ENCODE measurements around the gene SPHK1.

The SPHK1 gene

DNA sequence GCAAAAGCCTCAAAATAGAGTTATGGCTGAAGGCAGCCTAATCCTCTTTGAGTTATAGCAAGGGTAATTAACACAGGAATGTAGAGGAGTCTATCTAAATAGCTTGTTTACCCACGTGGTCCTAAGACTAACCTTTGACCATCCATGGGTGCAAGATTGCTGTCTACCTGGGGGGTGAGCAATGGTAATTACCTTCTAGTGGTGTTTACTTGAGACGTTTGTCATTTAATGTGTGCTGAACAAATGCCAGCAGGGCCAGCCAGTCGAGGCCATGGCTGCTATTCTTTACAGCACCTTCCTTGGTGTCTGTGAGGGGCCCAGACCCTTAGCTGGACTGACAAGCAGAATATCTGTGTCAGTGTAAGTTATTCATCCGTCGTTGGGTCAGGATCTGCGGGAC, 16.8 kb upstream of the SPHK1 start:
- TF ChIP-seq YY1 (IDR thresholded peaks at IDR 0.05; ENCODE audit: low read depth): no peak
- TF ChIP-seq EGR1 (IDR thresholded peaks at IDR 0.05): no peak
- TF ChIP-seq, protein P1, sequence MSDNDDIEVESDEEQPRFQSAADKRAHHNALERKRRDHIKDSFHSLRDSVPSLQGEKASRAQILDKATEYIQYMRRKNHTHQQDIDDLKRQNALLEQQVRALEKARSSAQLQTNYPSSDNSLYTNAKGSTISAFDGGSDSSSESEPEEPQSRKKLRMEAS (IDR thresholded peaks at IDR 0.05): no peak
- TF ChIP-seq TAF1 (IDR thresholded peaks at IDR 0.05; ENCODE audit: low read depth): no peak
- TF ChIP-seq CEBPB (IDR thresholded peaks at IDR 0.05): no peak
- no peak for TF ChIP-seq TCF12 (IDR thresholded peaks at IDR 0.05; ENCODE audit: low read depth)
- TF ChIP-seq, protein P2, sequence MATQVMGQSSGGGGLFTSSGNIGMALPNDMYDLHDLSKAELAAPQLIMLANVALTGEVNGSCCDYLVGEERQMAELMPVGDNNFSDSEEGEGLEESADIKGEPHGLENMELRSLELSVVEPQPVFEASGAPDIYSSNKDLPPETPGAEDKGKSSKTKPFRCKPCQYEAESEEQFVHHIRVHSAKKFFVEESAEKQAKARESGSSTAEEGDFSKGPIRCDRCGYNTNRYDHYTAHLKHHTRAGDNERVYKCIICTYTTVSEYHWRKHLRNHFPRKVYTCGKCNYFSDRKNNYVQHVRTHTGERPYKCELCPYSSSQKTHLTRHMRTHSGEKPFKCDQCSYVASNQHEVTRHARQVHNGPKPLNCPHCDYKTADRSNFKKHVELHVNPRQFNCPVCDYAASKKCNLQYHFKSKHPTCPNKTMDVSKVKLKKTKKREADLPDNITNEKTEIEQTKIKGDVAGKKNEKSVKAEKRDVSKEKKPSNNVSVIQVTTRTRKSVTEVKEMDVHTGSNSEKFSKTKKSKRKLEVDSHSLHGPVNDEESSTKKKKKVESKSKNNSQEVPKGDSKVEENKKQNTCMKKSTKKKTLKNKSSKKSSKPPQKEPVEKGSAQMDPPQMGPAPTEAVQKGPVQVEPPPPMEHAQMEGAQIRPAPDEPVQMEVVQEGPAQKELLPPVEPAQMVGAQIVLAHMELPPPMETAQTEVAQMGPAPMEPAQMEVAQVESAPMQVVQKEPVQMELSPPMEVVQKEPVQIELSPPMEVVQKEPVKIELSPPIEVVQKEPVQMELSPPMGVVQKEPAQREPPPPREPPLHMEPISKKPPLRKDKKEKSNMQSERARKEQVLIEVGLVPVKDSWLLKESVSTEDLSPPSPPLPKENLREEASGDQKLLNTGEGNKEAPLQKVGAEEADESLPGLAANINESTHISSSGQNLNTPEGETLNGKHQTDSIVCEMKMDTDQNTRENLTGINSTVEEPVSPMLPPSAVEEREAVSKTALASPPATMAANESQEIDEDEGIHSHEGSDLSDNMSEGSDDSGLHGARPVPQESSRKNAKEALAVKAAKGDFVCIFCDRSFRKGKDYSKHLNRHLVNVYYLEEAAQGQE (IDR thresholded peaks at IDR 0.05; ENCODE audit: low read depth): no peak
- no peak for TF ChIP-seq ZBTB7A (IDR thresholded peaks at IDR 0.05; ENCODE audit: low read depth)
- TF ChIP-seq TEAD4 (IDR thresholded peaks at IDR 0.05): no peak
- no peak for TF ChIP-seq EP300 (IDR thresholded peaks at IDR 0.05; ENCODE audit: borderline replicate concordance)
- no peak for TF ChIP-seq RAD21 (IDR thresholded peaks at IDR 0.05; ENCODE audit: low read depth)
- no peak for TF ChIP-seq NFIC (IDR thresholded peaks at IDR 0.05)
- TF ChIP-seq, protein P3, sequence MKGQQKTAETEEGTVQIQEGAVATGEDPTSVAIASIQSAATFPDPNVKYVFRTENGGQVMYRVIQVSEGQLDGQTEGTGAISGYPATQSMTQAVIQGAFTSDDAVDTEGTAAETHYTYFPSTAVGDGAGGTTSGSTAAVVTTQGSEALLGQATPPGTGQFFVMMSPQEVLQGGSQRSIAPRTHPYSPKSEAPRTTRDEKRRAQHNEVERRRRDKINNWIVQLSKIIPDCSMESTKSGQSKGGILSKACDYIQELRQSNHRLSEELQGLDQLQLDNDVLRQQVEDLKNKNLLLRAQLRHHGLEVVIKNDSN (IDR thresholded peaks at IDR 0.05): no peak
- no peak for TF ChIP-seq FOXM1 (IDR thresholded peaks at IDR 0.05; ENCODE audit: borderline replicate concordance, low read depth)
- no peak for TF ChIP-seq CREB1 (IDR thresholded peaks at IDR 0.05; ENCODE audit: low read depth)

DNA sequence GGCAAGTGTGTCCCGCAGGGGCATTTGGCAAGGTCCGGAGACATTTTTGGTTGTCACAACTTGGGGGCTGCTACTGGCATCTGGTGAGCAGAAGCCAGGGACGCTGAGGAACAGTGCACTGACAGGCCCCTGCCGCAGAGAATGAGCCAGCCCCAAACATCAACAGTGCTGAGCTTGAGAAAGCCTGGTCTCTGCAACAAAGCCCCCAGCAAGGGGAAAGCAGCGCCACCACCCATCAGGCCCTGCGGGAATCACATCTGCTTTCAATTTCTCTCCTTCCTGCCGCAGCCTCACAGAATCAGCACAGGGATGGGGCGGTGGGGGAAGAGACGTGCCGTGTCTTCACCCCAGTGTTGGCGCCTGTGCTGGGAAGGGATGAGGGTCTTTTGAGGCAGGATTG, 15.9 kb upstream of the SPHK1 start:
- no peak for TF ChIP-seq ZBTB7A (IDR thresholded peaks at IDR 0.05; ENCODE audit: low read depth)
- TF ChIP-seq EP300 (IDR thresholded peaks at IDR 0.05; ENCODE audit: borderline replicate concordance): no peak
- TF ChIP-seq CREB1 (IDR thresholded peaks at IDR 0.05; ENCODE audit: low read depth): no peak
- TF ChIP-seq, protein P1 (IDR thresholded peaks at IDR 0.05): no peak
- TF ChIP-seq, protein P2 (IDR thresholded peaks at IDR 0.05; ENCODE audit: low read depth): no peak
- TF ChIP-seq YY1 (IDR thresholded peaks at IDR 0.05; ENCODE audit: low read depth): no peak
- TF ChIP-seq TCF12 (IDR thresholded peaks at IDR 0.05; ENCODE audit: low read depth): no peak
- TF ChIP-seq, protein P3 (IDR thresholded peaks at IDR 0.05): no peak

DNA sequence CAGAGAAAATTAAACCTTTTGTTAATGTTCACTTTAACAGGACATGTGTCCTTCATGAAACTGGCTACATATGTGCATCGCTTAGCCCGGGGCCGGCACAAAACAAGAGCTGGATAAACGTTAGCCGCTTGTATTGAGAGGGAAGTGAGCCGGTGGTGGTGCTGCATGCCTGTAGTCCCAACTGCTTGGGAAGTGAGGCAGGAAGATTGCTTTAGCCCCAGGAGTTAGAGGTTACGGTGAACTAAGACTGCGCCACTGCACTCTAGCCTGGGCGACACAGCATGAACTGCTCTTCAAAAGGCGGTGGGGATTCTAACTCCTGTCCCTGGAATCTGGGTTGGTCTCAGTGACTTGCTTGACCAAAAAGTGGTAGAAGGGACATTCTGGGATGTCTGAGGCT, 15.0 kb upstream of the SPHK1 start:
- TF ChIP-seq CEBPB (IDR thresholded peaks at IDR 0.05) (no peak), CREB1 (IDR thresholded peaks at IDR 0.05; ENCODE audit: low read depth) (no peak), TAF1 (IDR thresholded peaks at IDR 0.05; ENCODE audit: low read depth) (no peak), EGR1 (IDR thresholded peaks at IDR 0.05) (no peak), YY1 (IDR thresholded peaks at IDR 0.05; ENCODE audit: low read depth) (no peak), TCF12 (IDR thresholded peaks at IDR 0.05; ENCODE audit: low read depth) (no peak)

DNA sequence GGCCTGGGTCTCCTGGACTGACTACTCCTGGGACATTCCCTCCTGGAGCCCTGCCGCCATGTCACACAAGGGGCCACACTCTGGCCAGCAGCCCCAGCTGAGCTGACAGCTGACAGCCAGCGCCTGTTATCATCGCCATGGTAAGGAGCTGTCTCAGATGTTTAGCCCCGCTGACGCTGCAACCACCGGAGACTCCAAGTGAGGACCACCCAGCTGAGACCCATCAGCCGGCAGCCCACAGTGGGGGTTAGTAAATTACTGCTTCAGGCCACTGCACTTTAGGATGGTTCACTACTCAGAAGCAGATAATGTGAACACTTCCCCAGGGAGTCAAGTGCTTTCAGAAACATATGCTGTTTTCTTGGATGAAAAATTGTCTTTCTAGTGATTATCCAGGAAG, 14.6 kb upstream of the SPHK1 start:
- TF ChIP-seq YY1 (IDR thresholded peaks at IDR 0.05; ENCODE audit: low read depth) (no peak), ZBTB7A (IDR thresholded peaks at IDR 0.05; ENCODE audit: low read depth) (no peak), CREB1 (IDR thresholded peaks at IDR 0.05; ENCODE audit: low read depth) (no peak), TCF12 (IDR thresholded peaks at IDR 0.05; ENCODE audit: low read depth) (no peak), RAD21 (IDR thresholded peaks at IDR 0.05; ENCODE audit: low read depth) (no peak), CEBPB (IDR thresholded peaks at IDR 0.05) (no peak), TAF1 (IDR thresholded peaks at IDR 0.05; ENCODE audit: low read depth) (no peak), EP300 (IDR thresholded peaks at IDR 0.05; ENCODE audit: borderline replicate concordance) (no peak), EGR1 (IDR thresholded peaks at IDR 0.05) (no peak), FOXM1 (IDR thresholded peaks at IDR 0.05; ENCODE audit: borderline replicate concordance, low read depth) (no peak), TEAD4 (IDR thresholded peaks at IDR 0.05) (no peak), NFIC (IDR thresholded peaks at IDR 0.05) (no peak)
- TF ChIP-seq, protein P2 (IDR thresholded peaks at IDR 0.05; ENCODE audit: low read depth): no peak
- TF ChIP-seq, protein P1 (IDR thresholded peaks at IDR 0.05): no peak
- TF ChIP-seq, protein P3 (IDR thresholded peaks at IDR 0.05): no peak

Data from Ishikawa (cell line).